GM18868 (cell line): ENCODE measurements around the gene SDR9C7.
"Not testable (repeated sequence)": the region's sequence is repeated elsewhere in the genome, so short reads cannot be mapped to it uniquely, and the experiment has no call there.

Experiments
- ATAC-seq: cut with Tn5 transposase; IDR thresholded peaks from one replicate; pipeline ENCODE4 v1.9.1; 2021; ENCODE audit warnings: mild to moderate bottlenecking, moderate library complexity; ENCODE audit not compliant: unreplicated experiment

The SDR9C7 gene

GRCh38 chr12:56879240-56880124 is 54.7 kb downstream of the SDR9C7 start:
- not testable (repeated sequence) for ATAC-seq

- ATAC-seq, result no peak
These were observed 56.2 kb downstream of the SDR9C7 start for GRCh38 chr12:56878010-56878339.

- no peak for ATAC-seq
These were observed 56.8 kb downstream of the SDR9C7 start for GRCh38 chr12:56877195-56878009.

GRCh38 chr12:56874821-56875220 is 59.4 kb downstream of the SDR9C7 start:
- no peak for ATAC-seq

GRCh38 chr12:56873382-56873781 is 60.8 kb downstream of the SDR9C7 start:
- no peak for ATAC-seq
